HEK293T (cell line): ENCODE data around the gene EBF3.

ENCODE experiments used
- CTCF ChIA-PET: fragments of 350-600 bp; formaldehyde crosslinking; extraction: SDS; loops from one replicate; lab custom pipeline; 2021; ENCODE audit warnings: antibody characterized with exemption, inconsistent platforms; lab: Yijun Ruan, JAX
- POLR2A ChIA-PET: fragments of 350-600 bp; formaldehyde crosslinking; extraction: SDS; loops from one replicate; lab custom pipeline; 2020; ENCODE audit warnings: antibody characterized with exemption, inconsistent platforms; lab: Yijun Ruan, JAX
- DNase-seq: peaks from one replicate; pipeline ENCODE4 v3.0.0; 2012; ENCODE audit warnings: mixed read lengths; ENCODE audit errors: extremely low spot score
- ARNT ChIP-seq: fragments of 450-650 bp; IDR thresholded peaks from 2 replicates; pipeline ENCODE4 v1.6.1; 2017; ENCODE audit warnings: mild to moderate bottlenecking
- BHLHE40 ChIP-seq: fragments of 450-650 bp; IDR thresholded peaks from 2 replicates; pipeline ENCODE4 v1.6.1; 2016; ENCODE audit warnings: mild to moderate bottlenecking, moderate library complexity, borderline replicate concordance
- CTBP1 ChIP-seq: fragments of 450-650 bp; IDR thresholded peaks from 2 replicates; pipeline ENCODE4 v1.6.1; 2016; ENCODE audit warnings: borderline replicate concordance
- ELF4 ChIP-seq: fragments of 450-650 bp; IDR thresholded peaks from 2 replicates; pipeline ENCODE4 v1.6.1; 2017; ENCODE audit warnings: antibody characterized with exemption
- FOXA1 ChIP-seq: fragments of 450-650 bp; IDR thresholded peaks from 2 replicates; pipeline ENCODE4 v1.6.1; 2016; ENCODE audit warnings: mild to moderate bottlenecking
- FOXK2 ChIP-seq: fragments of 450-650 bp; IDR thresholded peaks from 2 replicates; pipeline ENCODE4 v1.6.1; 2016; ENCODE audit warnings: mild to moderate bottlenecking
- FOXM1 ChIP-seq: fragments of 450-650 bp; IDR thresholded peaks from 2 replicates; pipeline ENCODE4 v1.6.1; 2017; ENCODE audit warnings: mild to moderate bottlenecking, borderline replicate concordance
- HDGF ChIP-seq: fragments of 450-650 bp; IDR thresholded peaks from 2 replicates; pipeline ENCODE4 v1.6.1; 2017; ENCODE audit warnings: antibody characterized with exemption, borderline replicate concordance
- L3MBTL2 ChIP-seq: fragments of 450-650 bp; conservative IDR thresholded peaks from 2 replicates; pipeline ENCODE4 v1.6.1; 2016; ENCODE audit warnings: mild to moderate bottlenecking
- LEF1 ChIP-seq: fragments of 450-650 bp; IDR thresholded peaks from 2 replicates; pipeline ENCODE4 v1.6.1; 2017; ENCODE audit warnings: mild to moderate bottlenecking, borderline replicate concordance
- NFRKB ChIP-seq: fragments of 450-650 bp; IDR thresholded peaks from 2 replicates; pipeline ENCODE4 v1.6.1; 2016; ENCODE audit warnings: mild to moderate bottlenecking, moderate library complexity
- SP1 ChIP-seq: fragments of 450-650 bp; IDR thresholded peaks from 2 replicates; pipeline ENCODE4 v1.6.1; 2017
- SUZ12 ChIP-seq: fragments of 450-650 bp; IDR thresholded peaks from 2 replicates; pipeline ENCODE4 v1.6.1; 2016; ENCODE audit warnings: mild to moderate bottlenecking
- TARDBP ChIP-seq: fragments of 450-650 bp; IDR thresholded peaks from 2 replicates; pipeline ENCODE4 v1.6.1; 2016
- ZNF384 ChIP-seq: fragments of 450-650 bp; IDR thresholded peaks from 2 replicates; pipeline ENCODE4 v1.6.1; 2016
- TF ChIP-seq, protein P1 (sequence below): fragments of 450-650 bp; IDR thresholded peaks from 2 replicates; pipeline ENCODE4 v1.6.1; 2016

EBF3 gene

DNA sequence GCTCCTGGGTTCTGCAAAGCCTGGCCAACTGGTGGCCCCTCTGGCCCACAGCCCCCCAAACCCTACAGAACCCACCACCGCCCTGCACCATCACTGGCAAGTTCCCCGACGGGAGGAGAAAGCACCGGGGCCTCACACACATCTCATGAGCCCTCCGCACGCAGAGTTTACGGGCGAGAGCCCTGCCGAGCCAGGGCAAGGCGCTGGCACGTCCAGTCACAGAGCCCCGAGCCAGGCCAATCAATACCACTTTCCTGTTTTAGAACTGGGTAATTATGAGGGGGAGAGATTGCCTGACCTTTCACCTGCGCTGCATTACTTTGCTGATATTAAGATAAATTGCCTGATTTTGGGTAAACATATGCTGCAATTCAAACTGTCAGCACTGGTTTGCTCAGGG is 113.3 kb downstream of the EBF3 start:
- no peak for TF ChIP-seq CTBP1
- no peak for TF ChIP-seq HDGF
- no peak for TF ChIP-seq ZNF384
- ChIA-PET POLR2A (no interaction called here), CTCF (no interaction called here)
- DNase-seq = no peak

DNA sequence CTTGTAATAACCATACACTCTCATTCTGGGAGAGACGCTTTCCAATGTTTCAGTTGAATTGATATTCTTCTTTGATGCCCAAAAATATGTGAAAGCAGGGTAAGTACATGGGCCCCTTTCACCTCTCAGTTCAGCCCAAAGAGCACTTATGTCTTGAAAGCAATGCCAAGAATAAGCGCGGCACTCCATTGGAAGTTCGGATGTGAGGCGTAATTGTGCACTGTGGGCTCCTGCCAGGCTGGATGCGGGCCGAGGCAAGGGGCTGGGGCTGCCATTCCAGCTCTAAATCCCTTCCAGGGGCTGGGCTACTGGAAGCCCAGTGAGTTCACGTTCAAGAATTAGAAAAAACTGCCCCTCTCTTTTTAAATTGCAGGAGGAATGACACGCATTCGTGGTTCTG is 113.8 kb downstream of the EBF3 start:
- no peak for DNase-seq
- ChIA-PET POLR2A (no interaction called here), CTCF (no interaction called here)
- TF ChIP-seq ZNF384 = no peak
- TF ChIP-seq NFRKB = no peak
- TF ChIP-seq LEF1 = no peak
- no peak for TF ChIP-seq FOXA1
- TF ChIP-seq L3MBTL2 = no peak
- TF ChIP-seq ELF4 = no peak
- no peak for TF ChIP-seq ARNT
- no peak for TF ChIP-seq SUZ12
- TF ChIP-seq HDGF = no peak
- no peak for TF ChIP-seq BHLHE40
- no peak for TF ChIP-seq SP1
- TF ChIP-seq CTBP1 = no peak
- TF ChIP-seq, protein P1, sequence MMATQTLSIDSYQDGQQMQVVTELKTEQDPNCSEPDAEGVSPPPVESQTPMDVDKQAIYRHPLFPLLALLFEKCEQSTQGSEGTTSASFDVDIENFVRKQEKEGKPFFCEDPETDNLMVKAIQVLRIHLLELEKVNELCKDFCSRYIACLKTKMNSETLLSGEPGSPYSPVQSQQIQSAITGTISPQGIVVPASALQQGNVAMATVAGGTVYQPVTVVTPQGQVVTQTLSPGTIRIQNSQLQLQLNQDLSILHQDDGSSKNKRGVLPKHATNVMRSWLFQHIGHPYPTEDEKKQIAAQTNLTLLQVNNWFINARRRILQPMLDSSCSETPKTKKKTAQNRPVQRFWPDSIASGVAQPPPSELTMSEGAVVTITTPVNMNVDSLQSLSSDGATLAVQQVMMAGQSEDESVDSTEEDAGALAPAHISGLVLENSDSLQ = no peak
- no peak for TF ChIP-seq FOXM1
- no peak for TF ChIP-seq FOXK2
- no peak for TF ChIP-seq TARDBP

DNA sequence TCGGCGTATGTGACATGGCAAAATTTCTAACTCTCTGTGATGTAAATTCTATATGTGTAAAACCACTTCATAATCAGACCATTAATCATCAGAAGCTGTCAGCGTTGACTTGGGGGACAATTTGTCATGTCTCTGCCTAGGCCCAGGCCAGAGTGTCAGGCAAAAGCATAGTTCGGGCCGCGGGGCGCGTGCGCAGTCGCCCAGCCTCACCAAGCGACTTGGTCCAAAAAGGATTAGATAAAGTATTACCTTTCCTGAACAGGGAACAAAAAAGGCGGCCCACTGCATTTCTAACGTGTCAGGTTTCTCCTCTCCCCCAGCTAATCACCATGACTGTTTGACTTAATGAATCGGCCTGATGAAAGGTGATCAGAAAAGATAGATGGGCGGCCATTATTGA is 114.2 kb downstream of the EBF3 start:
- TF ChIP-seq ELF4 (no peak), NFRKB (no peak), L3MBTL2 (no peak), SUZ12 (no peak), FOXK2 (no peak), SP1 (no peak), FOXM1 (no peak)
- CTCF ChIA-PET = no interaction called here
- POLR2A ChIA-PET = no interaction called here
- no peak for DNase-seq

DNA sequence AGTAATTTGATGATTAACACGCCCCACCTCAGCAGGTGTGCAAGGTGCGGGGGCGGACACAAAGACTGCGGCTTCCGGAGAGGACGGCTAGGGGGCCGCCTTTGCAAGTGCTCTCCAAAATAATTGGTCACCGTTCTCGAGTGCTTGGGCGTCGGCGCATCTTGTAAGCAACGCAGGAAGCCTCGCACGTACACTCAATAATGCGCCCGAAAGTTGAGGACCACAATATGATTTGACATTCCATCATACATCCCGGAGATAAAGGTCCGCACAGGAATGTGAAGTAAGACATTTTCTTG is 114.7 kb downstream of the EBF3 start:
- TF ChIP-seq ELF4 (no peak), CTBP1 (no peak), FOXA1 (no peak), FOXK2 (no peak), FOXM1 (no peak), BHLHE40 (no peak), ARNT (no peak), LEF1 (no peak), SP1 (no peak), HDGF (no peak), NFRKB (no peak), TARDBP (no peak), SUZ12 (no peak), ZNF384 (no peak), L3MBTL2 (no peak)
- TF ChIP-seq, protein P1 = no peak
- DNase-seq = no peak
- ChIA-PET CTCF (no interaction called here), POLR2A (no interaction called here)

DNA sequence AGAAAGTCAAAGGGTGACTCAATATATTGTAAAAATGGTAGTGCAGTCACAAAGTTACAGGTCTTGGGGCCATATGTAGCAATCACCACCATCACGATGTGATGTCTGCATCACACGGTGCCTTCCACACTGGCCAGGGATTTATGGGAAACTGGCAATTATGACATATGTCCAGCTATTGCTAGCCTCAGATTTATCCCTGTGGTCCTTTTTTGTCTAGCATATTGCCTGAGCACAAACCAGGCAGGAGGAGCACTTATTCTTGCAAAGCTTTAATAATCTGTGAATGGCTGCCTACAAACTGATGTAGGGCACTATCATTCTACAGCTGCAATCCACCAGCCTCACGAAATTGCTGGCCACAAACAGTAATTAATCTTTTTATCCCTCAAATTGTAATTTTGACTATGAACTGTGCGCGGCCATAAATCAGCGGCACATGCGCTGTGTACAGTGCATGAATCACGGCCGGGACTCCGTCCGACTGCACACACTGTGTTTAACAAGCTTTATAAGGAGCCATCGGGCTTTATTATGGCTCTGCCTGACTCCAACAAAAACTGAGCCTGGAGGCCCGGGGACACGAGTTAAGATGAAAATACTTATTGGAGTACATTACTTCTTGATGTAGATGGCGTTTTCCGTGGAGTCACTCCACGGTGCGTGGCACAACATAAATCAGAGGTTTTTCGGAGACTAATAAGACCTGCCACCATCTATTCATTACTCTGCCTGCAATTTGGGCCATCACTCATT is 115.2 kb downstream of the EBF3 start:
- ChIA-PET POLR2A (no interaction called here), CTCF (no interaction called here)

More for the DNA sequence above, 115.2 kb downstream of the EBF3 start:
- no peak for DNase-seq
- no peak for TF ChIP-seq TARDBP
- TF ChIP-seq, protein P1 = no peak
- no peak for TF ChIP-seq ELF4
- TF ChIP-seq SP1 = no peak
- no peak for TF ChIP-seq FOXK2
- no peak for TF ChIP-seq SUZ12
- TF ChIP-seq NFRKB = no peak
- TF ChIP-seq HDGF = no peak
- no peak for TF ChIP-seq ARNT
- TF ChIP-seq CTBP1 = no peak
- TF ChIP-seq FOXM1 = no peak
- TF ChIP-seq L3MBTL2 = no peak
- no peak for TF ChIP-seq ZNF384
- TF ChIP-seq FOXA1 = no peak
- TF ChIP-seq BHLHE40 = no peak
- TF ChIP-seq LEF1 = no peak
